ENCODE results near the gene DNAL1. TPM values are rescaled to one million over a fixed set of nuclear protein-coding genes. Genes with fewer than 3 reads are reported as not detected.
A peak's percentile ranks its signal among the peaks of the same experiment; 100 is the strongest.
"Not testable (repeated sequence)": the region's sequence is repeated elsewhere in the genome, so short reads cannot be mapped to it uniquely, and the experiment has no call there.

Gene DNAL1, protein sequence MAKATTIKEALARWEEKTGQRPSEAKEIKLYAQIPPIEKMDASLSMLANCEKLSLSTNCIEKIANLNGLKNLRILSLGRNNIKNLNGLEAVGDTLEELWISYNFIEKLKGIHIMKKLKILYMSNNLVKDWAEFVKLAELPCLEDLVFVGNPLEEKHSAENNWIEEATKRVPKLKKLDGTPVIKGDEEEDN
- 4.6 and 4.8 TPM in 2 replicates for total RNA-seq (2014; rRNA removed; shearing (Covaris generic))
- 5.3 and 8.1 TPM in 2 replicates for polyA plus RNA-seq (2015; cell fraction: cytosol; rRNA removed)
- polyA plus RNA-seq (2015; cell fraction: nucleus; rRNA removed): 4.1 TPM in 2 replicates

DNA sequence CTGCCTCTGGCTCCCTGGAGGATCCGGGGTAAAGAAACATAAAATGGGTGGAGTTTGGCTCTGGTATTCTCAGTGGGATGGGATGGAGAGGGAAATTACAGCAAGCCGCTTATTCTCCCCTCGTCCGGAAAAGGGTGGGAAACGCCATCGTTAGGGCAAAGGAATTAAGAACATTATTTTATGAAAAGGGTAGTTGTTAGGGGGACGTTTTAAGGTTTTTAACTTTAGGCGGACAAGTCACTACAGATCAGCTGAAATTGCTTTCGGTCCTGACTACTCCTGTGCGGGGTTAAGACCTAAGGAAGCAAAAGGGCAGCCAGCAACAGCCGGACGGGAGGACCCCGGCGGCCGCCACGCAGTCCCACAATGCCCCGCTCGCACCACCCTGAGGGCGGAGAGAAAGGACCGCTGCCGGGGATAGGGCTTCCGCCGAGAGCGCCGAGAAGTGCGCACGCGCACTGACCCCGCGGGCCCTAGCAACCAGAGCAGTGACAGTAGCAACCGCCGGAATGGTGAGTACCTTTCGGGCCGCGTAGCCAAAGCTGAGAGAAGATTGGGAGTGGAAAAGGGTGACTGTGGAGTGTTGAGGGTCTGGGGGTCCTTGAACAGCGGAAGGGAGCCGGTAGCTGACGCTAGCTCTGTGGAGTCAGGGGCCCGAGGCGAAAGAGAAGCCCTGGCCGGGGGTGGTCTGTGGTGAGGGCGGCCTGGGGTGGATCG lies at the start of gene DNAL1:
TSS of gene DNAL1 (plus strand) at position 456 of the 717 bp plus-strand sequence. CDS start at position 510, 54 bp downstream.
- peak; percentile 92 for DNase-seq (ENCODE audit: low read depth)

DNA sequence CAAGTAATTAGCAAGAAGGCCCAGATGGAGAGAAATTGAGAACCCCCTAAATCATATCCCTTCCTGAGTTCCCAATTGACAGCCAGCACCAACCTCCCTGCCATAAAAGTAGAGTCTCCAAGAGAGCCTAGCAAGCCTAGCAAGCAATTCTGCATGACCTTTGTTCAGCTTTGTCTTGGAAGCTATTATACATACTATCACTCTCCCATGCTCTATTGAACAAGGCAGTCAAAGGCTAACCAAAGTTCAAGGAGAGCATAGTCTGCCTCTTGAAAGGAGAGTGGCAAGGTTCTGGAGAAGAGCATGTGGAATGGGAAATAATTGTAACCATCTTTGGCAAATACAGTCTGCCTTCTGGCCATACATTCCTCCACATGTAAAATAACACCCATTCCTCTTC lies 45.3 kb upstream of the DNAL1 start:
- no peak for DNase-seq (ENCODE audit: low read depth)

DNA sequence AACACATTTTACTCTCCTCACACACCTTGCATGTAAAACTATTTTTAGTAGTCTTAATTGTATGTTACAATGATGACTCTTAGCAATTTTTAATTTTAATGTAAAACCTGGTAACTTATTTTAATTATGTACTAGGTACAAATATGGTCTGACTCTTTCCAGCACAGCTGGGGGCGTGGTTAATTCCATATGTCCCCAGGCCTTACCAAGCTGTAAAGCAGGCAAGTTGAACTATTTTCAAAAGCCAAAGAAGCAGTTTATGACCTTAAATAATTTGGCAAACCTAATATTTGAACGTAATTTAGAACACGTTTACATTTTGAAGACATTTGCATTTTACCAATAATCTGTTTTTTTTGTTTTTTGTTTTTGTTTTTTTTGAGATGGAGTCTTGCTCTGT lies 41.8 kb upstream of the DNAL1 start:
- DNase-seq (ENCODE audit: low read depth): no peak

DNA sequence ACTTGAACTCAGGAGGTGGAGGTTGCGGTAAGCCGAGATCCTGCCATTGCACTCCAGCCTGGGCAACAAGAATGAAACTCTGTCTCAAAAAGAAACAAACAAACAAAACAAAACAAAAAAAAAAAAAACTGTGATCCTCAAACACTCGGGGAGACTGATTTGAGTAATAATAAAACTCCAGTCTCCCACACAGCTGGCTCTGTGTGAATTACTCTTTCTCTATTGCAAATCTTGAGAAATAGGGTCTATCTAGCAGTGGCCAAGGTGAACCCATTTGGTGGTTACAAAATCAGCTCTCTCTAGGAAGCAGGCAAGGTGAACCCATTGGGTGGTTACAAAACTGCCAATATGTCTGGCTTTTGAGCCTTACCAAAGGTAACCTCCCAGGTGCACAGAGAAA lies 38.5 kb upstream of the DNAL1 start:
- DNase-seq (ENCODE audit: low read depth): no peak

DNA sequence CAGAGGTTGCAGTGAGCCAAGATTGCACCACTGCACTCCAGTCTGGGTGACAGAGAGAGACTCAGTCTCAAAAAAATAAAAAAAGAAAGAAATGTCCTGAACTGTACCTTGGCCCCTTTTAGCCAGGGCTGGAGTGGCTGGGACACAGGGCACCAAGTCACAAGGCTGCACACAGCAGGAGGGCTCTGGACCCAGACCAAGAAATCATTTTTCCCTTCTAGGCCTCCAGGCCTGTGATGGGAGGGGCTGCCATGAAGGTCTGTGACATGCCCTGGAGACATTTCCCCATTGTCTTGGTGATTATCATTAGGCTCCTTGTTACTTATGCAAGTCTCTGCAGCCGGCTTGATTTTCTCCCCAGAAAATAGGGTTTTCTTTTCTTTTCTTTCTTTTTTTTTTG lies 37.5 kb upstream of the DNAL1 start:
- DNase-seq (ENCODE audit: low read depth): no peak

DNA sequence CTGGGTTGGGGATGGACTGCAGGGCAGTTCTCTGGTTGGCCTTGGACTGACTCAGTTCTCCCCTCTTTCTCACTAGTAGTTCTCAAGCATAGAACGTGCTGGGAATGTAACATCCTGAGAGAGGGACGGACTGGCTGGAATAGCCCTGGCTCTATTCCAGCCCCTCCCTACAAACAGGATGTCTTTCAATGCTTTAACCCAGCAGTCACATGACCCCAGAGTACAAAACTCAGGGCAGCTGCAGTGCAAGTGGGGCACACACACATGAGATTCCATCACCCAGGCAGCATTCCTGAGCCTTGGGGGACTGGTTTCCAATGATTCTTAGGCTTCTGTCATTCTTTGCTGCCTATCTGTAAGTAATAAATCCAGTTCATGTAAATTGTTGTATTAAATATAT lies 34.1 kb upstream of the DNAL1 start:
- peak; percentile 13 for DNase-seq (ENCODE audit: low read depth)

DNA sequence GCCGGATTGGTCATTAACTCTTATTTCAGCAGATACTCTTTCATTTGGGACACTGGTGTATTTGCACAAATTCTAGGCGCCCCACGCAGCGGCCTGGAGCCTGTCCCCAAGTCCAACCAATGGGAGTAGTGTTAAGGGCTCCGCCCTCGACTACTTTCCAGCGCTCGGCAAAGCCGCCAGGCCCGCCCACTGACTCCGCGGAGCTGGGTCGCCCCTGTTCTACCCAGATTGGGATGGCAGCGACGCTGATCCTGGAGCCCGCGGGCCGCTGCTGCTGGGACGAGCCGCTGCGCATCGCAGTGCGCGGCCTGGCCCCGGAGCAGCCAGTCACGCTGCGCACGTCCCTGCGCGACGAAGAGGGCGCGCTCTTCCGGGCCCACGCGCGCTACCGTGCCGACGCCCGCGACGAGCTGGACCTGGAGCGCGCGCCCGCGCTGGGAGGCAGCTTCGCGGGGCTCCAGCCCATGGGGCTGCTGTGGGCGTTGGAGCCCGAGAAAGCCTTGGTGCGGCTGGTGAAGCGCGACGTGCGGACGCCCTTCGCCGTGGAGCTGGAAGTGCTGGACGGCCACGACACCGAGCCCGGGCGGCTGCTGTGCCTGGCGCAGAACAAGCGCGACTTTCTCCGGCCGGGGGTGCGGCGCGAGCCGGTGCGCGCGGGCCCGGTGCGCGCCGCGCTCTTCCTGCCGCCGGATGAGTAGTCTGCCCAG lies 32.3 kb upstream of the DNAL1 start, which contains the start of gene ACOT6:
TSS of gene ACOT6 (plus strand) at position 179 of the 707 bp plus-strand sequence. CDS start at position 234, 55 bp downstream.
- peak; percentile 50 for DNase-seq (ENCODE audit: low read depth)

DNA sequence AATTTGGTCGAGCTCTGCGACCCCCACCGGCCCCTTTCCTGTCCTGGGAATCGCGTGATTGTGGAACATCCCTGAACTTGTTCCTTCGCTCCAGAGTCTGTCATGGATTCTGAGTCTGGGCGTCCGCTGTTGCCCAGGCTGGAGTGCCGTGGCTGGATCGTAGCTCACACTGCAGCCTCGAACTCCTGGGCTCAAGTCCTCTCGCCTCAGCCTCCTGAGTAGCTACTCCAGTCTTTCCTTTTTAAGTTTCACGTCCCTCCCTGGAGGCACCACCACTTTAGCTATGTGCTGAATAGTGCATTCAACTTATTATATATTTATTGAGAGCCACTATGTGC lies 31.8 kb upstream of the DNAL1 start:
- DNase-seq (ENCODE audit: low read depth): no peak

DNA sequence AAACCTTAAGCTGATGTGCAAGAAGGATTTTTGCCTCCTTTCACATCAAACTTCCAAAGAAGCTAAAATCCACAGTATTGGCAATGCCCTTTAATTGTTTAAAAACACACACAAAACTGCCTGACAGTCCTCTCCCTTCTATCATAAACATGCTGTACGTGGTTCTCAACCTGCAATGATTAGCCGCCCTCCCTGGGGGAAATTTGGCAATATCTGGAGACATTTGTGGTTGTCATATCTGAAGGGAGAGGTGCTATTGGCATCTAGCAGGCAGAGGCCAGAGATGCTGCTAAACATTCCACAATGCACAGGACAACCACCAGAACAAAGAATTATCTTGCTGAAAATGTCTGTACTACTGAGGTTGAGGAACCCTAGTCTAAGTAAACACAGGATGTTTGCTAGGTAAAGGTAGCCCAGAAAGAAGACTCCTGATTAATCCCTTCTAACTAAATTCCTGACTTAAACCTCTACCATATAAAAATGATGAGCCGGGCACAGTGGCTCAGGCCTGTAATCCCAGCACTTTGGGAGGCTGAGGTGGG lies 31.3 kb upstream of the DNAL1 start:
- DNase-seq (ENCODE audit: low read depth): no peak

DNA sequence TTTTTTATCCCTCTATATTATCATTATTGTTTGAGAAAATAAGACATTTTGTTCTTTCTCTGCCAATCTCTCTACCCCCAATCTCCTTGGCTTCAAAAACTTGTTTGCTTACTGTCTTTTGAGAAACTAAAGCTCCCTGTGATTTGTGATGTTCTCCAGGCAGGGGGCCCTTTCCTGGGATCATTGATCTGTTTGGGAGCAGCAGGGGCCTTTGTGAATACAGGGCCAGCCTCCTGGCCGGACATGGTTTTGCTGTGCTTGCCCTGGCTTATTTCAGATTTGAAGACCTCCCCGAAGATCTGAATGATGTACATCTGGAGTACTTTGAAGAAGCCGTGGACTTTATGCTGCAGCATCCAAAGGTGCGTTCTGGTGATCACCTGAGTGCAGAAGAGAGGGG lies 28.0 kb upstream of the DNAL1 start:
- no peak for DNase-seq (ENCODE audit: low read depth)

DNA sequence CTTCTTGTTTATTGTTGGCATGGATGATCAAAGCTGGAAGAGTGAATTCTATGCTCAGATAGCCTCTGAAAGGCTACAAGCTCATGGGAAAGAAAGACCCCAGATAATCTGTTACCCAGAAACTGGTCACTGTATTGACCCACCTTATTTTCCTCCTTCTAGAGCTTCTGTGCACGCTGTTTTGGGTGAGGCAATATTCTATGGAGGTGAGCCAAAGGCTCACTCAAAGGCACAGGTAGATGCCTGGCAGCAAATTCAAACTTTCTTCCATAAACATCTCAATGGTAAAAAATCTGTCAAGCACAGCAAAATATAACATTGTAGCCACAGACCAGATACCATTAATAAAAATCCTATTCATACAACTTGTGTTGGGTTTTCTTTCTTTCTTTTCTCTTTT lies 25.3 kb upstream of the DNAL1 start:
- DNase-seq (ENCODE audit: low read depth): no peak

DNA sequence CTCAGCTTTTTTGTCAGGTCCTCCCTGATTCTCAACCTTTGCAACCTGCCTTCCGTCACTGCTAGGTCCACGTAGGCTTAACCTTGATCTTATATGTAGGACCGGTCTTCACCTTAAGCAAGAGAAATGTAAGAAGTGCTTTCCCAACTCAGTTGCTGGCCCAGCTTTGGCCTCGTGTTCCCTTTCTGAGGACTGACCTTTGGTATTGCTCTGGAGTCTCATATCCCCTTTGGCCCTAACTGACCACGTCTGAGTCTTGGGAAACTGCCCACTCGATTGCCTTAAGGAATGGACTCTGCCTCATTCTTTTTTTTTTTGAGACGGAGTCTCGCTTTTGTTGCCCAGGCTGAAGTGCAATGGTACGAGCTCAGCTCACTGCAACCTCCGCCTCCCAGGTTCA lies 24.5 kb upstream of the DNAL1 start:
- DNase-seq (ENCODE audit: low read depth): no peak

DNA sequence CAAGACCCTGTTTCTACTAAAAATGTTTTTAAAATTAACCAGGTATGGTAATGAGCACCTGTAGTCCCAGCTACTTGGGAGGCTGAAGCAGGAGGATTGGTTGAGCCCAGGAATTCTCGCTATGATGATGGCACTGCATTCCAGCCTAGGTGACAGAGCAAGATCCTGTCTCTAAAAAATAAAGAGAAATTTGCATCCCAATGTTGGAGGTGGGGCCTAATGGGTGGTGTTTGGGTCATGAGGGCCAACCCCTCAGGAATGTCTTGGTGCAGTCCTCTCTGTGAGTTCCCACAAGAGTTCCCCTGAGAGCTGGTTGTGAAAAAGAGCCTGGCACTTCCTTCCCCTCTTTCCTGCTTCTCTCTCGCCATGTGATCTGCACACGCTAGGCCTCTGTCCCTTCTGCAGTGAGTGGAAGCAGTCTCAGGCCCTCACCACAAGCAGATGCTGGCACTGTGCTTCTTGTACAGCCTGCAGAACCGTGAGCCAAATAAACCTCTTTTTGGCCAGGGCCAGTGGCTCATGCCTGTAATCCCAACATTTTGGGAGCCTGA lies 21.2 kb upstream of the DNAL1 start:
- no peak for DNase-seq (ENCODE audit: low read depth)

DNA sequence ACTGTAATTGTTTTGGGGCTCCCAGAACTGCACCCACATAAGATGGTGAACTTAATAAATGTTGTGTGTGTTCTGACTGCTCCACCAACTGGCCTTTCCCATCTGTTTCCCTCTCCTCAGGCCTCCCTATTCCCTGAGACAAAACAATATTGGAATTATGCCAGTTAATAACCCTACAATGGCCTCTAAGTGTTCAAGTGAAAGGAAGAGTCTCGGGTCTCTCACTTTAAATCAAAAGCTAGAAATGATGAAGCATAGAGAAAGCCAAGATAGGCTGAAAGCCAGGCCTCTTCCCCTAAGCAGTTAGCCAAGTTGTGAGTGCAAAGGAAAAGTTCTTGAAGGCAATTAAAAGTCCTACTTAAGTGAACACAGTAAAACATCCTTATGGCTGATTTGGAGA lies 19.1 kb upstream of the DNAL1 start:
- no peak for DNase-seq (ENCODE audit: low read depth)

DNA sequence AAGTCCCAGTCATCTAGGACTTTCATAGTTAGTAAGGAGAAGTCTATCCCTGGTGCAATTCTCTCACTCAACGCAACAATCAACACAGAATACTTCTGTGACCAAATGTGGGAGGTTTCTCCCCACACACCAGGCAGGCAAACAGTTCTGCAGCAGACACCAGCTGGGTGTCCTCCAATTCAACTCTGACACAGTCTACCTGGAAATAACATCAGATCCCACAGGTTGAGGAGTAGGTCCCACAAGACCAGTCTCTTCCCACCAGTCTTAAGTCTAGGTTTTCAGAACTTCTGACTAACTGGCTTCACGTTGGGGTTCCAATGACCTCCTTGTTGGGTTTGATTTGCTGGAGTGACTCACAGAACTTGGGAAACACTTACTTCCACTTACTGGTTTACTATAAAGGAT lies 17.6 kb upstream of the DNAL1 start:
- DNase-seq (ENCODE audit: low read depth): peak; percentile 20

DNA sequence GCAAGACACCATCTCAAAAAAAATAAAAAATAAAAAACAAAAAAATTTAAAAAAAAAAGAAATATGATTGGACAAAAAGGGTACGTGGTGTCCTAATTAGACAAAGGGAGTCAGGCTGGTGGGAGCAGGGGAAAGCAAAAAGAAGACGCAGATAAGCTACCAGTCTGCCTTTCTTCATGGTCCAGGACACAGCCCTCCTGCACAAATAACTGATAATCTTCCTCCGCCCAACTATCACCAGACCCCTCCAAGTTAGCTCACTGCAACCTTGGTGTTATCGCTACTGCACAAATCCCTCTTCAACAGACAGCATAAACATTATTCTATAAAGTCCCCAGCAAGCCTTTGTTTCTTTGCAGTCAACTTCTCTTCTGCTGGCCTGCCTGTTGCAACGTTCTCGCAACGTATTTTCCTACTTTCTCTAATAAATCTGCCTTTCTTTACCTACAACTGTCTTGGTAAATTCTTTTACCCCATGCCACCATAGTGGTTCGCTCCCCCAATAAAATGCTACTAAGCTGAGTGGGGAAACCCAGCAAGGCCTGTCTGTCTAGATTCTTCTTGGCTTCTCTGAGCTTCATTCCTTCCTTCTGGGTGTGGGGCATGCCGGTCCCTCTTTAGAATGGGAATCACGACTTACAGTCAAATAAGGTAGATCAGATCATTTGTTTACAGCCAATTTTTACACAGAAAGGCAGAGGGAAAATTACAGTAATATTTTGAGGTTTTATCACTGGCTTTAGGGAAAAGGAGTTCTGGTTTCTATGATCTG lies 14.6 kb upstream of the DNAL1 start:
- DNase-seq (ENCODE audit: low read depth): no peak

DNA sequence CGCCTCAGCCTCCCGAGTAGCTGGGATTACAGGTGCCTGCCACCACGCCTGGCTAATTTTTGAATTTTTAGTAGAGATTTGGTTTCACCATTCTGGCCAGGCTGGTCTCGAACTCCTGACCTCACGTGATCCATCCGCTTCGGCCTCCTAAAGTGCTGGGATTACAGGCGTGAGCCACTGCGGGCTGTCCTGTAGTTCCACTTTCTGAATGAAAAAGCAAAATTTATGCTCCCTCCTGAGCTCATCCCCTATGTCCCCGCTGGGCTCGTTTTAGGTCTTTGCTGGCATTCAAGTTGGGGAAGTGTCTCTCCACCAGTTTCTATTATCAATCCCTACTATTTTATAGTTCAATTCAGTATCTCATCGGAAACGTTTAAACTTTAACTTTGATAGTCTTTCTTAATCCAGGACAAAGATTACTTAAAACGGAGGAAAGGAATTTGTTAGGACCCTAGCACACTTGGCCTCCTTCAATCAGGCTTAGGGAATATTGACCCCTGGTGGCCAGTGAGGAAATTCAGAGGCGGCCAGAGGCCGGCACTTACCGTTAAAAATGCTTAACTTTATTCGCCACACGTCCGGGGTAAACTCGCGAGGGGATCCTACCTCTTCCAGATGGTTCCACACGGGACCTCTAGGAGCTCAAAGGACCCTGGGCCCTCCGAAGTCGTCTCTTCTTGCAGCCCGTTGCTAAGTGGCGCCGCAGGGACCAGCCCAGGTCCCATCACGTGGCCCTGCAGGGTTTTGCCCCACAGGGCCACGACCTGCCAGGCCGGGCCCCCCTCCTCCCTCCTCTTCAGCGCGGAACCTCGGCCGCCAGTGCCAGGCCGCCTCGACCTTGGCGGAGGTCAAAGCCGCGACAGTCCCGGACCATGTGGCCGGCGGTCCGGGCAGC lies 11.4 kb upstream of the DNAL1 start:
- DNase-seq (ENCODE audit: low read depth): peak; percentile 55

DNA sequence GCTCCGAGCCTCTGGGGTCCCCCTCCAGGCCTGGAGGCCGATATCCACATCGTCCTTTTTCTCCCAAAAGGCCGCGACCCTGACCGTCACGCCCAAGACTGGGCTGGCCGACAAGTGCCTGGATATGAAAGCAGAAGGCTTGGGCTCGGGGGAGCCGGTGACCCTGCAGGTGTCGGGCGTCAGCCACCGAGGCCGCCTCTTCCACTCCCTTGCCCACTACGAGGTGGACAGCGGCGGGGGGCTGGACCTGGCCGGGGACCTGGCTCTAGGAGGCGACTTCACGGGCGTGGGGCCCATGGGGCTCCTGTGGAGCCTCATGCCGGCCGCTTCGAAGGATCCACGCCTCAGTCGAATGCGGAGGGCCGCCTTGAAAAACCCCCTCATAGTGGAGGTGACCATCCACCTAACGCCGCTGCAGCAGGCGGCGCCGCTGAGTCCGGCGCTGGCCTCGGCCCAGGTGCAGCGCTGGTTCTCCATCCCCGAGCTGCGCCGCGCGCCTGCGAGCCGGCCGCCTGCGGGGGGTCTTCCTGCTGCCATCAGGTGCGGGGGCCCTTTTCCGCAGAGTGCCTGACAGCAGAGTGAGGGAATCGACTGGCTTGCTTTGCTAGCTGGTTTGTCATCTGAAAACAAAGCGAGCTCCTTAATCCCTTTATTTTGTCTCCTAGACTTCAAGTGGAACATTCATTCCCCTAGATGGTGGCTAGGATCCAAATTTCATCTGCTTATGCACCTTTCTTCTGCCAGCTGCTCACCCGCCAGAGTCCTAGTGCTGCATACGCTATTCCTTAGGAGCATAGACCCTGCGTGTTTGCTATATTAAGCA lies 10.6 kb upstream of the DNAL1 start:
- DNase-seq (ENCODE audit: low read depth): no peak

DNA sequence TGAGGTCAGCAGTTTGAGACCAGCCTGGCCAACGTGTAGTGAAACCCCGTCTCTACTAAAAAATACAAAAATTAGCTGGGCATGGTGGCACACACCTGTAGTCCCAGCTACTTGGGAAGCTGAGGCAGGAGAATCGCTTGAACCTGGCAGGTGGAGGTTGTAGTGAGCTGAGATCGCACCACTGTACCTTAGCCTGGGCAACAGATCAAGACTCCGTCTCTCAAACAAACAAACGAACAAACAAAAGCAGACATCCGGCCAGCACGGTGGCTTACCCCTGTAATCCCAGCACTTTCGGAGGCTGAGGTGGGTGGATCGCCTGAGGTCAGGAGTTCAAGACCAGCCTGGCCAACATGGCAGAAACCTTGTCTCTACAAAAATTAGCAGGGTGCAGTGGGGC lies 8.4 kb upstream of the DNAL1 start:
- not testable (repeated sequence) for DNase-seq (ENCODE audit: low read depth)
